GF-D8 (cell line): ENCODE results near the gene ACTL9.

Source experiments
- DNase-seq: peaks from one replicate; lab custom pipeline; 2025; lab: John Stamatoyannopoulos, UW

ACTL9 gene

GRCh38 chr19:8684001-8684902 lies 14.3 kb downstream of the ACTL9 start:
- no peak for DNase-seq

- no peak for DNase-seq
These were observed 15.7 kb downstream of the ACTL9 start for GRCh38 chr19:8682931-8683330.

GRCh38 chr19:8682472-8682871 lies 16.1 kb downstream of the ACTL9 start:
- DNase-seq, result no peak

GRCh38 chr19:8681345-8682029 lies 17.1 kb downstream of the ACTL9 start:
- no peak for DNase-seq

GRCh38 chr19:8680676-8681344 lies 17.8 kb downstream of the ACTL9 start:
- no peak for DNase-seq

GRCh38 chr19:8678244-8678807 lies 20.3 kb downstream of the ACTL9 start:
- no peak for DNase-seq

GRCh38 chr19:8675066-8675465 lies 23.5 kb downstream of the ACTL9 start:
- DNase-seq, result no peak

- no peak for DNase-seq
These were observed 25.2 kb downstream of the ACTL9 start for GRCh38 chr19:8673276-8673891.

GRCh38 chr19:8666814-8667405 lies 31.7 kb downstream of the ACTL9 start:
- DNase-seq, result peak; percentile 0

GRCh38 chr19:8665468-8666213 lies 33.0 kb downstream of the ACTL9 start:
- DNase-seq, result no peak

GRCh38 chr19:8664671-8665057 lies 33.9 kb downstream of the ACTL9 start:
- DNase-seq, result no peak

- no peak for DNase-seq
These were observed 34.5 kb downstream of the ACTL9 start for GRCh38 chr19:8663920-8664670.

GRCh38 chr19:8662263-8662662 lies 36.3 kb downstream of the ACTL9 start:
- no peak for DNase-seq

- DNase-seq, result no peak
These were observed 38.7 kb downstream of the ACTL9 start for GRCh38 chr19:8659905-8660304.

GRCh38 chr19:8657869-8658268 lies 40.7 kb downstream of the ACTL9 start:
- DNase-seq, result no peak

- DNase-seq, result no peak
These were observed 43.3 kb downstream of the ACTL9 start for GRCh38 chr19:8655340-8655709.

GRCh38 chr19:8654591-8655339 lies 43.8 kb downstream of the ACTL9 start:
- peak; percentile 9 for DNase-seq

GRCh38 chr19:8648240-8648639 lies 50.4 kb downstream of the ACTL9 start:
- no peak for DNase-seq
